K562 (cell line): ENCODE data around the gene ATP5F1D. TPM values are rescaled to one million over a fixed set of nuclear protein-coding genes. Genes with fewer than 3 reads are reported as not detected.

Experiments used
- ARNT ChIP-seq, 2 experiments: fragments of 450-650 bp; IDR thresholded peaks; 2 replicates each; pipeline ENCODE4 v1.6.1; 2016; ENCODE audit warnings: mild to moderate bottlenecking in 1 of 2
- BCL6 ChIP-seq: fragments of 250-450 bp; sonication (Bioruptor Pico); IDR thresholded peaks from 2 replicates; pipeline ENCODE4 v1.4.0; 2020
- CAMTA2 ChIP-seq: fragments of 250-450 bp; sonication (Bioruptor Pico); conservative IDR thresholded peaks from 2 replicates; pipeline ENCODE4 v1.5.1; 2022
- CEBPB ChIP-seq: fragments of 450-650 bp; IDR thresholded peaks from 2 replicates; pipeline ENCODE4 v1.6.1; 2016; ENCODE audit warnings: missing genetic modification characterization, missing compliant biosample characterization
- E2F1 ChIP-seq: sonication (generic); formaldehyde crosslinking; IDR thresholded peaks from 2 replicates; pipeline ENCODE4 v1.8.1; 2023; ENCODE audit warnings: mild to moderate bottlenecking, missing genetic modification reagents, moderate library complexity
- ETS2 ChIP-seq: IDR thresholded peaks from 2 replicates; pipeline ENCODE4 v1.6.1; 2016; ENCODE audit warnings: borderline replicate concordance, missing genetic modification characterization, mild to moderate bottlenecking, moderate library complexity, missing compliant biosample characterization; ENCODE audit not compliant: poor library complexity, severe bottlenecking
- HNRNPL ChIP-seq: fragments of 200-400 bp; formaldehyde crosslinking; IDR thresholded peaks from 2 replicates; pipeline ENCODE4 v1.6.1; 2017; ENCODE audit warnings: low read depth, mild to moderate bottlenecking, low read length
- PTTG1 ChIP-seq: fragments of 450-650 bp; IDR thresholded peaks from 2 replicates; pipeline ENCODE4 v1.6.1; 2016; ENCODE audit warnings: low read depth, mild to moderate bottlenecking, missing genetic modification characterization, missing compliant biosample characterization
- RBM25 ChIP-seq: fragments of 200-400 bp; formaldehyde crosslinking; IDR thresholded peaks from 2 replicates; pipeline ENCODE4 v1.6.1; 2018; ENCODE audit warnings: low read length, low read depth, moderate library complexity; ENCODE audit not compliant: severe bottlenecking
- SP1 ChIP-seq: sonication (generic); formaldehyde crosslinking; IDR thresholded peaks from 2 replicates; pipeline ENCODE4 v1.8.1; 2022; ENCODE audit warnings: mild to moderate bottlenecking, missing genetic modification reagents
- STAT6 ChIP-seq: sonication (generic); formaldehyde crosslinking; IDR thresholded peaks from 2 replicates; pipeline ENCODE4 v1.8.1; 2023; ENCODE audit warnings: mild to moderate bottlenecking, missing genetic modification reagents
- THRA ChIP-seq: fragments of 450-650 bp; IDR thresholded peaks from 2 replicates; pipeline ENCODE4 v1.6.1; 2017; ENCODE audit warnings: mild to moderate bottlenecking, moderate library complexity
- ZFP1 ChIP-seq: fragments of 450-650 bp; formaldehyde crosslinking; IDR thresholded peaks from 2 replicates; pipeline ENCODE4 v1.4.0; 2020; ENCODE audit warnings: mild to moderate bottlenecking, mixed read lengths
- ZNF24 ChIP-seq: fragments of 450-650 bp; IDR thresholded peaks from 2 replicates; pipeline ENCODE4 v1.6.1; 2016
- ZNF318 ChIP-seq, 2 experiments: fragments of 450-650 bp; IDR thresholded peaks; 2 replicates each; pipeline ENCODE4 v1.6.1; 2016; ENCODE audit warnings: mild to moderate bottlenecking in 2 of 2, borderline replicate concordance in 1 of 2, low read depth in 1 of 2, moderate library complexity in 1 of 2
- polyA plus RNA-seq, 8 experiments: library from polyadenylated mRNA; depleted of rRNA in 4 of 8; stranded (reverse) in 5 of 8; unstranded in 3 of 8; fragments of >200 nt; fragmentation: Nextera tagmentation in 2 of 8; fragmentation: Illumina TruSeq in 1 of 8; extraction: Ambion mirVana in 2 of 8; extraction: Trizol in 1 of 8; gene quantifications; 2 replicates each; pipeline versions ENCODE4 v1.2.1 to v1.2.3, GENCODE V29; 2011 to 2014; ENCODE audit warnings: inconsistent platforms in 1 of 8, missing spikeins in 1 of 8
- total RNA-seq, 7 experiments: library from RNA; depleted of rRNA in 6 of 7; stranded (reverse); fragments of >200 nt in 6 of 7; fragmentation: Illumina TruSeq in 2 of 7; extraction: Trizol in 2 of 7; gene quantifications; 2 replicates each; pipeline versions ENCODE4 v1.2.1 to v1.2.3, GENCODE V29; 2011 to 2021; ENCODE audit warnings: low replicate concordance in 1 of 7

The ATP5F1D gene
- total and polyA plus RNA-seq, 9 of the 15 experiments (the other 6 are each of a cell fraction or from before 2014, with no cell fraction given), result 3.9 to 409 (median 36.8) TPM

GRCh38 chr19:1270213-1270853 is 28.8 kb downstream of the ATP5F1D start (continued):
- TF ChIP-seq ARNT (IDR thresholded peaks at IDR 0.05) (no peak), ZNF24 (no peak), E2F1 (CRISPR knock-in tag) (no peak), CAMTA2 (CRISPR knock-in tag) (no peak), HNRNPL (no peak), PTTG1 (tag) (0 out of 2 replicates have a peak, but pooled peaks have one; percentile 12), CEBPB (tag) (no peak), BCL6 (CRISPR knock-in tag) (no peak), SP1 (CRISPR knock-in tag) (no peak), ZNF318 (IDR thresholded peaks at IDR 0.05; ENCODE audit: borderline replicate concordance in 1 of 2, low read depth in 1 of 2) (no peak), ETS2 (tag) (no peak), THRA (no peak), STAT6 (CRISPR knock-in tag) (no peak), ZFP1 (CRISPR knock-in tag) (no peak), RBM25 (peak; percentile 55)
